NCI-H187 (cell line): ENCODE results near the gene MTNR1A.

Experiments
- DNase-seq, 2 experiments: peaks; one replicate each; lab custom pipeline; 2025; lab: John Stamatoyannopoulos, UW

MTNR1A gene

GRCh38 chr4:186554914-186555827 is at the start of gene MTNR1A:
Gene MTNR1A, minus strand, starts transcription at chr4:186555567. Its CDS starts 202 bp downstream, at chr4:186555365.
- no peak for DNase-seq

DNA sequence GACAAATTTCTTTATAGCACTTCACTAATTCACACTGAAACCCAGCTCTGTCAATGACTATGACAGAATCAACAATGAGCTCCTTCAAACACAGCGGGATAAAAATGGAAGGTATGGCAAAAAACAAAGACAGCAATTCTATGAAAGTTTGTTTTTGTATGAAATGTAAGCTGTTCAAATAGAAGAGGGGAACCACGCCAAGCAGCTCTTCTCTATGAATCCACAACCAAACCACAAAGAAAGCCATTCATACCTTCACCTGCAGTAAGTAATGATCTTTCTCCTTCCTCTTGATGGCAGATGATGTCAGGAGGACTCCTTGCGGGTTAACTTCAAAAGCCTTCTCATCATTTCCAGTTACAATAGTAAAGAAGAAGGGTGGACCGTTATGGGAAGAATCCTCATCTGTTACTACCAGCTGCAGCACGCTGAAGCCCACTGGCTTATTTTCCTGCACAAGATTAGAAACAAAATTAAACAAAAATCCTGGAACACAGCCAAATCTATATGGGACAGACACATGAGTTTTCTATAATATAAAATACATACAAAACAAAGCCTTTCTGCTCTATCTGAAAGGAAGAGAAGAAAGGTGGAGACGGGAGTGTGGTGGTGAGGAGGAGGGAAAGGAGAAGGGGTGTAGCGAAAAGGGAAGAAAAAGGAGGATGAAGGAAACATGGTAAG is 48.9 kb upstream of the MTNR1A start:
- DNase-seq: no peak

GRCh38 chr4:186602978-186603377 is 47.6 kb upstream of the MTNR1A start:
- DNase-seq: no peak

- no peak for DNase-seq
Measured at GRCh38 chr4:186599483-186599882, 44.1 kb upstream of the MTNR1A start.

DNA sequence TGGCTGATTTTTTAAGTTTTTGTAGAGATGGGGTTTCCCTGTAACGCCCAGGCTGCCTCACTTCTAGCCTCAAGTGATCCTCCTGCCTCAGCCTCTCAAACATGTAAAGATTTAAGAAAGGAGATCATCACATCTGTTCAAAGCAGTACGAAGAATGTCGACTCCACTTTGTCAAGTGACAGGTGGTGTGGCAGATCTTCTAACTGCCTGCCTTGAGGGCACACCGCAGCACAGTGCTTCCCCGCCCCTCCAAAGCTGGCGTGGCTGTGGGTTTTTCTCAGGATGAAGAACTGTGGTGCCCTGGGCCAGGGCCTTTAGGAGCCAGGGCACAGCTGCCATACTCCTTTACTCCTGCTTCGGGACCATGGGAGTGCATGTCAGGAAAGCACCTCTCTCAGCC is 43.3 kb upstream of the MTNR1A start:
- DNase-seq: no peak

DNA sequence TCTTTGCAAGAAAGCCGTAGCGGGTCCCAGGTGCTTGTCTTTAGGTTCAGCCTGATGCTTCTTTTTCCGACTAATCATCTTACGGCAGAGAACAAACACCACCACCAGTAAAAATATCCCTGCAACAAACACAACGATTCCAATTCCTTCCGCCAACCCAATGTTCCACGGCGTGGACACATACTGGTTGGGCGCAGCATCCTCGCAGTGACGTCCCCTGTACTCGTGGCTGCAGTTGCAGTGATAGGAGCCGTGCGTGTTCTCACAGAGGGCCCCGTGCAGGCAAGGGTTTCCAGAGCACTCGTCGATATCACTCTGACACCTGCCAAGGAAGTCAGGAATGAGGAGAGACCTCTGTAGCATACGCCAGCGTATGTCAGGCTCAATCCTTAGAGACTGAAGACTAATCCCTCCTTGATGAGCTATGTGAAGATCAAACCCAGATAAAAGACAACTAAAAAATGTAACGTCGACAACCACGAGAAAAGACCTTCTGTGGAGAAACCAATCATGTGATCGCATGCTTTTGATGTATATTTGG is 41.6 kb upstream of the MTNR1A start:
- DNase-seq: no peak

DNA sequence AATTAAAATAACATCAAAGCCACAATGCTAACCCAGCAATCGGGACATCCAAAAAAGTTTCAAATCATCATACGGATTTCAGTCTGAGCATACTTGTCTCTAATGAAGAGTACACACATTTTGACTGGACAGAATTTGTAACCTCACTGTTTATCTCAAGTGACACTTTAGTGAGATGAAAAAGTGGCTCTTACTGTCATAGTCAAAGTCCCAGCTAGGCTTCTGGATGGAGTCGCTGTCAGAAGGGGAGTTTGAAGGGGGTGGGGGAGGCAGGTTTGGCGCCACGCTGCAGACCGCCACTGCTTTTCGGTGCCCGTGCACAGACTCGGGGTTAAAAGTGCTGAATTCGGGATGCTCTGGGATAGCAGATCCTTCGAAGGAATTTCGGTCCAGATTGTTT is 41.0 kb upstream of the MTNR1A start:
- DNase-seq: no peak

- DNase-seq: no peak
Measured at GRCh38 chr4:186593587-186593973, 38.2 kb upstream of the MTNR1A start.

- DNase-seq: no peak
Measured at GRCh38 chr4:186592966-186593586, 37.7 kb upstream of the MTNR1A start.

- DNase-seq: no peak
Measured at GRCh38 chr4:186592445-186592844, 37.1 kb upstream of the MTNR1A start.

- DNase-seq: no peak
Measured at GRCh38 chr4:186591651-186592050, 36.3 kb upstream of the MTNR1A start.

DNA sequence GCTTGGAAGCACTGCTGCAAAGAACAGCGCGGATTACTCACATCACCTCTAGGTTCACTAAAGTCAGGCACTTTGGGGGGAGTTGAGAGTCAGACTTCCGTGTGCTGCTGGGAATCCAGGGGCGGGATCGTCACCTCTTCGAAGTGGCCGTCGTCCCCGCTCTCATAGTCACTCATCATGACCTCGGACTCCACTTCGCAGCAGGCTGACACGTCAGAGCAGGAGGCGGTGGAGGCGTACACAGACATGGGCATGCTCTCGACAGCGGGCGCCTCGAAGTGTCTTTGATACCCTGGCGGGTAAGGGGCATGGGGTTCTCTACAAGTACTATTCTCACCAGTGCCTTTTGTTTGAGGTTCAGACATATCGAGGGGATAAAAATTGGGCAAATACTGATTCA is 33.1 kb upstream of the MTNR1A start:
- no peak for DNase-seq

GRCh38 chr4:186587416-186588018 is 32.1 kb upstream of the MTNR1A start:
- DNase-seq: peak in 1 of 2 experiments; percentile 1

DNA sequence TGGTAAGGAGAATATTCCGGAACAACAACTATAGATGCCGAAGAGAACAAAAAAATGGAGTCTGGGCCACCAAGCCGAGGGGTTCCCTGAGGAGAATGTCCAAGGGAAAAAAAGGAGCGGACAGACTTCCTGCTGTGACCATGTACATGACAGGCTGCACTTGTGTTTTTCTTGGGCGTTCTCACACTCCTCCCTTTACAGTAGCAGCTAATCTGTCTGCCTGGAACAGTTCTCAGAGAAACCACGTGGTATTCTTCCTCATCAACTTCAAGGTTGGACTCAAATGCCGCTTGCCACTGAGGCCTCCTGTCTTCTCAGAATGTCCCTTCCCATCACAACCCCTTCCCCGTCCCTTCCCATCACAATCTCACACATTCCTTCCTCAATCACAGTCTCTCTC is 30.8 kb upstream of the MTNR1A start:
- no peak for DNase-seq

DNA sequence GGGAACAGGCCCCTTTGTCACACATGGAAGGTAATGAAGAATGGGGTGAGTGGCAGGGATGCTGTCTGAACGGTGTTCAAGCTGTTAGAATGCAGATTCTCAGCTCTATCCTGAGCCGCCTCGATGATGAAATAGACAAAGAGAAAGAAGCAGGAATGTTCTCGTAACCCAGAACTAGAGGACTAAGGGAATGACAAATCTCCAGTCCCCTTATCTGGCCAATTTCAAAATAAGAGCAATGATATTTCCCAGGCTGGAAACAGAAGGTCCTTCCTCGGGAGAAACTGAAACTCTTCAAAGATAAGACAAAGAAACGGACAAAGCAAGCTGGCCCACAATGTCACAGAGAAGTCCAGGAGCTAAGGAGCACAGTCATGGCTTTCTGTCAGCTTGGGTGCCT is 29.5 kb upstream of the MTNR1A start:
- no peak for DNase-seq

DNA sequence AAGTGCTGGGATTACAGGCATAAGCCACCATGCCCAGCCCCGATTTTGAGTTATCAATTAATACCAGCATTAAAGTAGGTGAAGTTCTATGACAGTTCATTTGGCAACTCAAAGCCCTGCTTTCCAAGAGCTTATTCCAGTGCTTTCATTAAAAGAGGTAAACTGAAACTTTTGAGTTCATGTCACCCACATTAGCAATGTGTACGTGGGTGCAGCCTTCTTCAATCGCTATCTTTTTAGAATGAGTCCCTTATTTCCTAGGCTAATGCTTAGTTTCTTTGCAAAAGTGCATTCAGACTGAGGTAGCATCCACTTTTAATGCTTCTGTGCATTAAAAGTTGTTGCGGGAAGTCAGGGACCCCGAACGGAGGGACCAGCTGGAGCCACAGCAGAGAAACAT is 26.1 kb upstream of the MTNR1A start:
- no peak for DNase-seq

DNA sequence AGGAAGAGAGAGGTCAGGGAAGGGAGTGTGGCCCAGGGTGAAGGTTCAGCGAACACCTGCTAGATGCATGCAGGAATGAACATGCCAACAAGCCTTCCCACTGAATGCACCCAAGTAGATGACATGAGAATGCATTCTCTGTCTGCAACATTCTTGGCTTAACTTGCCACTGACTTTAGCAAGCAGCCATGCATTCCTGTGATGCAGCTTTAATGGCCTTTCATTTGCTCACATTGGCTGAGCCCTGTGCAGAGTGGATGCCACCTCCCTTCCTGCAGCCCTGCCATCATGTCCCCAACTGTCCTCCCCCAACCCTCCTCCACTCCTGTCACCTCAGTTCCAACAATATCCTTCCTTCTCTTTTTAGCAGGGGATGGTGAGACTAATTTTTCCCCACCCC is 25.3 kb upstream of the MTNR1A start:
- no peak for DNase-seq

DNA sequence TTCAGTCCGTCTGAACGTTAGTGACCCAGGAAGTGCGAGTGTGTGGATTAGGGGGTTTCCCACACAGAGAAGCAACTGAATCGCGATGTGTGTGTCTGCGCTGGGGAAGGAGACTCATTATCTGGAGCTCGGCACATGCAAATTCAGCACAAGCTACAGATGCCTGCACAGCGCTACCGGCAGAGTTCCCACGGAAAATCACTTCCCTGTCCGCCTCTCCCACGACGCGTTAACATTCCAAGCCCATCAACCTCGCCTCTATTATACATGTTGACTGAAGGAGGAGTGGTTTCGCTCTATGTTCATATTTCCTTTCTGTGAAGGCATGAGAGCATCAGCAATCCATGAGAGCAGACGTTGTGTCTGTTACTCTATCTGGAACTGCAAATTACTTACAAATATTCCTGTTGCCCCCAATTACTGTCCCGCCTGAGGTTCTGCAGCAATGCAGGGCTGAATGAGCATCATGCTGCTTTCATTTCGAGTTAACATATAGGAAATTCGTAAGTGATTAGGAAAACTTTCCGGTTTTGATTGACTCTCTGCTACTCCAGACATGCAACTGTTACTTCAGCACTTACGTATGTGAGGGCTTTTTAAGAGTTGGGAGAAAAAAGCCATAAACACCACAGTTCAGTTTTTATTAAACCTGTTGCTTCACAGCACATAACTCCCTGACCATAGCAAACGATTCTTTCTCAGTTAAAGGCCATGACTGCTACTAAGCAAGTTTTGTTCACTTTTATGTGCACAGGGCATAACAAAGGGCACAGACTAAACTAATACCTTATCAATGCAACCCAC is 15.0 kb upstream of the MTNR1A start:
- no peak for DNase-seq

- no peak for DNase-seq
Measured at GRCh38 chr4:186569533-186570192, 14.3 kb upstream of the MTNR1A start.

GRCh38 chr4:186566068-186566467 is 10.7 kb upstream of the MTNR1A start:
- DNase-seq: no peak

DNA sequence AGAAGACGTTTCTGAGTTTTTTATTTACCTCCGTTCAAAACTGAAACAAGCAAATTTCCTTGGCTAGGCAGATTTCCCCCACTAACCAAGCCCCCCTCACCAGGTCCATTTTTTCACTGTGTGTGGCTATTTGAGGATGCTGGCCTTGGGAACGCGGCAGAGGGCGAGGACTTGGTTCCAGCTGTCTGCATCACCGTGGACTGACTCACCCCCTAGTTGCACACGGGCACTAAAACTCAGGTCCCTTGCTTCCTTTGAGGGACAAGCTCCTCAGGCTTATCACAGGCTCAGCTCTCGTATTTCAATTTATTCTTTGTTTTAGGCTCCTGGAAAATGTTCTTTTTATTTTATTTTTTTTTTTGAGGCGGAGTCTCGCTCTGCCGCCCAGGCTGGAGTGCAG is 8.4 kb upstream of the MTNR1A start:
- DNase-seq: no peak
